ENCODE data around the gene FOXA3.

FOXA3 gene

DNA sequence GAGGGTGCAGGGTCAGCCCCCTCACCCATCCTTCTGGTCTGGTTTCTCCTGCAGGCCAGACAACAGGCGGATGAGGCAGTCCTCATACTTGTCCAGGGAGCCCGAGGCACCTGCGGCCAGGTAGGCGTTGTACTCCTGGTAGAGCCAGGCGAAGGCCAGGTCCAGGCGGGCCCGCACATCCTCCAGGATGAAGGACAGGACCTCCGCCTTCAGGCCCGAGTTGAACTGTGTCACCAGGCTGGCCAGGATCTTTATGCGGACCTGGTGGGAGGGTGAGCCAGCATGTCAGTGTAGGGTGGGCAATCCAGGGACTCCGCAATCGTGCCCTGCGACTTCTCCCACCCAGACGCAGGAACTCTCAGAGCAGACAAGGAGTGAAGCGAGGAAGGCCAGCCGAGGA is 35.2 kb upstream of the FOXA3 start:
- no peak for DNase-seq (ENCODE audit: low spot score)
- TF ChIP-seq, protein P1, sequence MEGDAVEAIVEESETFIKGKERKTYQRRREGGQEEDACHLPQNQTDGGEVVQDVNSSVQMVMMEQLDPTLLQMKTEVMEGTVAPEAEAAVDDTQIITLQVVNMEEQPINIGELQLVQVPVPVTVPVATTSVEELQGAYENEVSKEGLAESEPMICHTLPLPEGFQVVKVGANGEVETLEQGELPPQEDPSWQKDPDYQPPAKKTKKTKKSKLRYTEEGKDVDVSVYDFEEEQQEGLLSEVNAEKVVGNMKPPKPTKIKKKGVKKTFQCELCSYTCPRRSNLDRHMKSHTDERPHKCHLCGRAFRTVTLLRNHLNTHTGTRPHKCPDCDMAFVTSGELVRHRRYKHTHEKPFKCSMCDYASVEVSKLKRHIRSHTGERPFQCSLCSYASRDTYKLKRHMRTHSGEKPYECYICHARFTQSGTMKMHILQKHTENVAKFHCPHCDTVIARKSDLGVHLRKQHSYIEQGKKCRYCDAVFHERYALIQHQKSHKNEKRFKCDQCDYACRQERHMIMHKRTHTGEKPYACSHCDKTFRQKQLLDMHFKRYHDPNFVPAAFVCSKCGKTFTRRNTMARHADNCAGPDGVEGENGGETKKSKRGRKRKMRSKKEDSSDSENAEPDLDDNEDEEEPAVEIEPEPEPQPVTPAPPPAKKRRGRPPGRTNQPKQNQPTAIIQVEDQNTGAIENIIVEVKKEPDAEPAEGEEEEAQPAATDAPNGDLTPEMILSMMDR (IDR thresholded peaks at IDR 0.05; ENCODE audit: extremely low read depth, missing control alignments), result no peak

DNA sequence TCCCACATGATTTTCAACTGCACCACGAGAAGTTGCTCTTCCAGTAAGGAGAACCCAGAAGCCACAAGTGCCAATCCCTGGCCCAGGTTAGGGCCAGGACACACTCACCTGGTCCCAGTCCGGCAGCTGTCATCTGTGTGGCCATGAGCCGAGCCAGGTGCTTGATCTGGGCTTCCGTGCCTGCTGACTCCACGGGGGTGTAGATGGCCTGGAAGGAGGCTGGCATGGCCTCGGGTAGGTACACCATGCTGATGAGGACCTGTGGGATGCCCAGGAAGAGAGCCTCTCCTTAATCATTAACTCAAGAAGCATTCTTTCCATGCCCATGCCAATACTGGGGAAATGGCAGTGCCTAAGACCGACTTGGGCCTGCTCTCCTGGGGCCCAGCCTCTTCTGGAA is 29.2 kb upstream of the FOXA3 start:
- DNase-seq (ENCODE audit: low spot score), result no peak
- TF ChIP-seq, protein P1 (IDR thresholded peaks at IDR 0.05; ENCODE audit: extremely low read depth, missing control alignments), result no peak

DNA sequence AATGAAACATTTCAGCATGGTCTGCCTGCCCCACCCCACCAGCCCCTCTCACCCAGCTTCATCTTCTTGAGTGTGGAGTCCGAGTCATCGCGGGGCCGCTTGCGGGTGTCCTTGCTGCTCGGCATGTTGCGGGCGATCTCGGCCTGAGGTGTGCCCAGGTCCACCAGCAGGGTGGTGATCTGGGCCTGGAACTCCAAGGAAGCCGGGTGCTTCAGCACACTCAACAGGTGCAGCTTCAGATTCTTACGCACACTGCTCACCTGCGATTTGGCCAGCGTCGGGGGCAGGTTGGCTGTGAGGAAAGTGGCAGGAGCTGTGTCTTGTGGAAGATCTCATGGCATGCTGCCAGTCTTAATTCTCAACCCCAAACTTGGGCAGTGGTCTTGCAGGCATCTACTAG is 21.9 kb upstream of the FOXA3 start:
- DNase-seq (ENCODE audit: low spot score), result no peak
- TF ChIP-seq, protein P1 (IDR thresholded peaks at IDR 0.05; ENCODE audit: extremely low read depth, missing control alignments), result no peak

DNA sequence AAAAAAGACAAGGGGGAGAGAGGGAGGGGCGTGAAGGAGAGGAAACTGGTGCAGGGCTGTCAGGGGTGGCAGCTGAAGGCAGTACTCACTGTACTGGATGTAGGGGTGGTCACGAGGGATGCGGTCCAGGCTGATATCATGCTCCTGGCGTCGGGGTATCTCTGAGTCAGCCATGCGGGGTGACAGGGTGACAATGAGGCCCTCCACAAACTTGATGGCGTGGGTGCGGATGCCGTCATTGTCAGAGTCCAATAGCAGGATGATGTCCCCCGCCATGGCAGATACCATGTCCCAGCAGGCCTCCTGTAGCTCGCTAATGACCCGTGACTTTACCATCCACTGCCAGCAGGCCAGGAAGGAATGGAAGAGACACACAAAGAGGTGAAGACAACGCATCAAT is 16.5 kb upstream of the FOXA3 start:
- TF ChIP-seq, protein P1 (IDR thresholded peaks at IDR 0.05; ENCODE audit: extremely low read depth, missing control alignments), result no peak
- DNase-seq (ENCODE audit: low spot score), result no peak

DNA sequence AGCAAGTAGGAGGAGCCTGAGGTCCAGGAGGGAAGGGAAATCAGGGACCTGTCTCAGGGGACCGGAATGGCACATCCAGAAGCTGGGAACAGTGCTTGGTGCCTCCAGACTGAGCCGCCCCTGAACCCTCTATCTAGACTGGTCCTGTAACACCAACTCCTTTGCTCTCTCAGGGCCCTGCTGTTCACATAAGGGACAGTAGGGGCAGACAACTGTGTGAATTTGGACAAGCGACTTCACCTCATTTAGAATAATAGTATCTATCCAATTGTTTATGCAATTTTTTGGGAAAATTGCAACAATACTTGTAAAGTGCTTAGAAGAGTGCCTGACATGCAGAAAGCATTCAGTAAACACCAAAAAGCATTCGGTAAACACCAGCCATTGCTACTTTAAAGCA is 15.2 kb upstream of the FOXA3 start:
- no peak for DNase-seq (ENCODE audit: low spot score)
- TF ChIP-seq, protein P1 (IDR thresholded peaks at IDR 0.05; ENCODE audit: extremely low read depth, missing control alignments), result no peak

DNA sequence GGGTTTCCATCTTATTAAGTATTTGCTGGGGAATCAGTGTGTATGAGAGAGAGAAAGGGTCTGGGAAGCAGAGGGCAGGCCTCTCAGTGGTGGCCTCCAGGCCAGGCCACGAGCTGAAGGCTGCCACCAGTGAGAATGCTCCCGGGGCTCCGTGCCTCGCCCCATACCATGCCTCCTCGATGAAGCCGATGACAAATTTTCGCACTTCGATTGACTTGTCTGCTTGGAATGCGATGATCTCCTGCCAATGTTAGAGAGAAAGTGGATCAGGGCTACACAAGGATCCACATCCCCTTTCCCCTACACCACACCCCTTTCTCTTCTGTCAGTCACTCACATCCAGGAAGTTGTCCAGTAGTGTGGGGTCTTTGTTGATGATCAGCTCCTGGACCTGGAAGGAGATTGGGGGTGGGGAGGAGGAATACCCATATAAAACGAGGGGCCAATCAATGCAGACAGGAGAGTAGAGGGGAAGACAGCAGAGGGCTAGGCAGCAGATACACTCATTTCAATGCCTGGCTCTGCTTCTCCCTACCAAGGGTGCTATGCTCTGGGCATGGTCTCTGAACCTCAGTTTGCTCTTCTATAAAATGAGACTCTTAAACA is 11.9 kb upstream of the FOXA3 start:
- TF ChIP-seq, protein P1 (IDR thresholded peaks at IDR 0.05; ENCODE audit: extremely low read depth, missing control alignments), result no peak
- no peak for DNase-seq (ENCODE audit: low spot score)

DNA sequence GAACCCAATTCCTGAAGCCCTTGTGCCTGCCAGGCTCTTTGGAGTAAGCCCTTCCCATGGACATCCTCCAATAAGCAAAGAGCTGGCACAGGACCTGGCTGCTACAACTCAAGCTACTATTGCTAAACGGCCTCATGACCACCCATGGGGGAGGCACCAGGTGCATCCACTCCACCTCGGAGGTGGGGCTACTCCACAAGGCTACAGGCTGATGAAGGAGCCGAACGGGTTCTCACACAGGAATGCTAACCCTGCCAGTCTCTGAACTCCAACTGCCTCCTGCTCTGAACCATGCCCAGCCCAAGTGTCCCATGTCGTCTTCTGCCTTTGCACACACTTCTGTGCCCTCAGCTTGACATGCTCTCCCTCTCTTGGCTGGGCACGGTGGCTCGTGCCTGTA is 11.1 kb upstream of the FOXA3 start:
- TF ChIP-seq, protein P1 (IDR thresholded peaks at IDR 0.05; ENCODE audit: extremely low read depth, missing control alignments), result no peak

More for the DNA sequence above, 11.1 kb upstream of the FOXA3 start:
- DNase-seq (ENCODE audit: low spot score), result no peak
